Activated CD8-positive, alpha-beta memory T cell treated with anti-CD3 and anti-CD28 coated beads, Interleukin-2, amount 10 ng/mL, durations not matched to agents 7 days and 5 days (primary cell): ENCODE measurements around the gene CHI3L2. TPM values are rescaled to one million over a fixed set of nuclear protein-coding genes. Genes with fewer than 3 reads are reported as not detected.

Experiments
- ATAC-seq: fragments of 150-1000 bp; cut with Tn5 transposase; one replicate; pipeline ENCODE4 v1.10.0; 2021; ENCODE audit warnings: moderate library complexity
- CTCF ChIA-PET: fragments of 350-600 bp; sonication (Branson Sonifier 250); formaldehyde crosslinking; loops from one replicate; lab custom pipeline; 2021; ENCODE audit warnings: antibody characterized with exemption; lab: Charles Lee
- DNase-seq: peaks from one replicate; pipeline ENCODE4 v3.0.0-alpha.2; 2020
- H3K27ac Mint-ChIP-seq: one replicate; pipeline ENCODE4 v1.8.0; 2021; ENCODE audit warnings: mild to moderate bottlenecking, mixed read lengths
- H3K27me3 Mint-ChIP-seq: one replicate; pipeline ENCODE4 v1.8.0; 2021; ENCODE audit warnings: mixed read lengths
- H3K36me3 Mint-ChIP-seq: one replicate; pipeline ENCODE4 v1.8.0; 2021; ENCODE audit warnings: mild to moderate bottlenecking, mixed read lengths
- H3K4me1 Mint-ChIP-seq: one replicate; pipeline ENCODE4 v1.8.0; 2021; ENCODE audit warnings: mixed read lengths
- H3K4me3 Mint-ChIP-seq: one replicate; pipeline ENCODE4 v1.8.0; 2021; ENCODE audit warnings: mild to moderate bottlenecking, moderate library complexity, mixed read lengths
- H3K9me3 Mint-ChIP-seq: one replicate; pipeline ENCODE4 v1.8.0; 2022; ENCODE audit warnings: low read depth, mixed read lengths
- total RNA-seq, 2 experiments: library from RNA; stranded (reverse); gene quantifications; one replicate each; pipeline ENCODE4 v1.2.3, GENCODE V29; 2021

Gene CHI3L2
- total RNA-seq, 2 experiments from 2014 or later: 6.7 to 13.0 TPM

- no peak for DNase-seq
- CTCF ChIA-PET: no interaction called here
- Mint-ChIP-seq H3K27me3 (peaks cover 3% of the 10 kb centered on the region), H3K9me3 (peaks cover 2% of the 10 kb centered on the region), H3K4me3 (no peak overlapping the region), H3K36me3 (no peaks in the 10 kb centered on the region), H3K27ac (no peak overlapping the region), H3K4me1 (peaks cover 26% of the 10 kb centered on the region)
- ATAC-seq: no peak
These were observed 51.6 kb downstream of the CHI3L2 start for GRCh38 chr1:111279144-111279543.

DNA sequence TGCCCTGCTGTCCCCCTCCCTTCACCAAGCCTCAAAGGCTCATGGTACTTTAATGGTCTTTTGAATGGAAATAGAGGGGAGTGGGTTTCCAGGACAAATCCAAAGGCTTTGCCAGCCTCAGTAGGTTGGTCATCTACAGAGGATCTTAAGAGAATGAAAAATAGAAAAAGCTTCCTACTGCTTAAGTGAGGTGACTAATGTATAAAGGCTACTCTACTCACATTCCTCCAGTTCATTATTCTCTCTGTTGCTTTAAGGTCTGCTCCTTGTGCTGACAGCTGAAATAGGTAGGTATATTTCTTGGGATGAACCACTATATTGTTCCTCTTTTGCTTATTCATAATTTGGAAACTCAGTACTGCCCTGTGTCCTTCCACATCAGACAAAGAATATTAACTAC, 52.8 kb downstream of the CHI3L2 start:
- Mint-ChIP-seq H3K4me1 (peaks cover 17% of the 10 kb centered on the region), H3K4me3 (no peak overlapping the region), H3K36me3 (no peaks in the 10 kb centered on the region), H3K27ac (no peak overlapping the region), H3K27me3 (peaks cover 3% of the 10 kb centered on the region), H3K9me3 (peaks cover 2% of the 10 kb centered on the region)
- ATAC-seq (no peak), DNase-seq (no peak)
- CTCF ChIA-PET: no interaction called here

DNA sequence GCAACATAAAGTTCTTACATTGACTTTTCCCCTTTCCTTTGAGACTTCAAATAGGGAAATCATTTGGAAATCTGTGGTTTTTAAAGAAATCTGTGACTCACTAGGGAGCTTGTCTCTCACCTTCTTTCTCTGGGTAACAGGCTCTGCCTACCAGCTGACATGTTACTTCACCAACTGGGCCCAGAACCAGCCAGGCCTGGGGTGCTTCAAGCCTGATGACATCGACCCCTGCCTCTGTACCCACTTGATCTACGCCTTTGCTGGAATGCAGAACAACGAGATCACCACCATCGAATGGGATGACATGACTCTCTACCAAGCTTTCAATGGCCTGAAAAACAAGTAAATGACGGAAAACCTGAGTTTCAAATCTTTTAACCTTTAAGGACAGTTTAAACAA, 53.9 kb downstream of the CHI3L2 start:
- DNase-seq (no peak), ATAC-seq (no peak)
- H3K4me1 Mint-ChIP-seq: peaks cover 10% of the 10 kb centered on the region
- CTCF ChIA-PET: no interaction called here
- peaks cover 2% of the 10 kb centered on the region for H3K9me3 Mint-ChIP-seq
- H3K27me3 Mint-ChIP-seq: peaks cover 3% of the 10 kb centered on the region
- no peak overlapping the region for H3K4me3 Mint-ChIP-seq
- no peak overlapping the region for H3K27ac Mint-ChIP-seq
- no peaks in the 10 kb centered on the region for H3K36me3 Mint-ChIP-seq

DNA sequence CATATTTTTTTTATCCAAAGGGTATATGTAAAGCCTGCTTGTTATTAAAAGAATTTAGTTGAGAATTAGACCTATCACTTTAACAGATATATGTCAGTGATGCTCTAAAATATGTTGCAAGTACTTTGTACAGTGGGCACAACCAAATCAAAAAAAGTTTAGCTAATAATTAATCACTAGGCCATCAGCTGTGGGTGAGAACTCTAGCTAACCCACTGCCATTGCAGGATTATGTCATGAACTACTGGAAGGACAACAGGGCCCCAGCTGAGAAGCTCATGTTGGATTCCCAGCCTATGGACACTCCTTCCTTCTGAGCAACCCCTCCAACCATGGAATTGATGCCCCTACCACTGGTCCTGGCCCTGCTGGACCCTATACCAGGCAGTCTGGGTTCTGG, 56.3 kb downstream of the CHI3L2 start:
- no peak for ATAC-seq
- Mint-ChIP-seq H3K27me3 (peaks cover 3% of the 10 kb centered on the region), H3K9me3 (no peaks in the 10 kb centered on the region), H3K27ac (no peak overlapping the region), H3K36me3 (no peaks in the 10 kb centered on the region), H3K4me1 (peaks cover 5% of the 10 kb centered on the region), H3K4me3 (no peak overlapping the region)
- CTCF ChIA-PET: interaction anchor here (1.1 kb wide), 1 partner anchor 13 kb away, joined by 3 read pairs; no protein-coding TSS in a partner anchor
- no peak for DNase-seq

DNA sequence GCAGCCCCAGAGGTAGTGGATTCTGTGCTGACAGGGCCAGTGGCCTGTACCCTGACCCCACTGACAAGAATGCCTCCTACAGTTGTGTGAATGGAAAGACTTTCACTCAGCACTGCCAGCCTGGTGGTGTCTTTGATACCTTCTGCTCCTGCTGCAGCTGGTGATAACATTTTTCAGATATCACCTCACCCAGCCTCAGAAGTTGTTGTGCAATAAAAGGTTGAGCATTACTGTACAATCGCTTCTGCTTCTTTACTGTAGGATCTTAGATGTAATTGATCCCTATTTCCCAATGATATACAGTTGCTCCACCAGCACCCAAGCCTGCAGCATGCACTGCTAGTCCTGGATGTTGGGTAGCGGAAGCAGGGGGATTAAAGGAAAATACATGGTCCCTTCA, 58.4 kb downstream of the CHI3L2 start:
- Mint-ChIP-seq H3K27ac (no peak overlapping the region), H3K4me1 (no peaks in the 10 kb centered on the region), H3K4me3 (no peak overlapping the region), H3K9me3 (no peaks in the 10 kb centered on the region), H3K36me3 (no peaks in the 10 kb centered on the region), H3K27me3 (no peaks in the 10 kb centered on the region)
- DNase-seq (no peak), ATAC-seq (no peak)
- CTCF ChIA-PET: no interaction called here

- ATAC-seq (no peak), DNase-seq (no peak)
- Mint-ChIP-seq H3K9me3 (no peaks in the 10 kb centered on the region), H3K36me3 (no peaks in the 10 kb centered on the region), H3K27me3 (no peaks in the 10 kb centered on the region), H3K27ac (no peak overlapping the region), H3K4me1 (no peaks in the 10 kb centered on the region), H3K4me3 (no peak overlapping the region)
- CTCF ChIA-PET: no interaction called here
These were observed 59.4 kb downstream of the CHI3L2 start for GRCh38 chr1:111286912-111287311.

- Mint-ChIP-seq H3K9me3 (no peaks in the 10 kb centered on the region), H3K4me1 (no peaks in the 10 kb centered on the region), H3K4me3 (no peak overlapping the region), H3K36me3 (no peaks in the 10 kb centered on the region), H3K27ac (no peak overlapping the region), H3K27me3 (no peaks in the 10 kb centered on the region)
- CTCF ChIA-PET: no interaction called here
- ATAC-seq: no peak
- DNase-seq: no peak
These were observed 61.9 kb downstream of the CHI3L2 start for GRCh38 chr1:111289371-111289770.

DNA sequence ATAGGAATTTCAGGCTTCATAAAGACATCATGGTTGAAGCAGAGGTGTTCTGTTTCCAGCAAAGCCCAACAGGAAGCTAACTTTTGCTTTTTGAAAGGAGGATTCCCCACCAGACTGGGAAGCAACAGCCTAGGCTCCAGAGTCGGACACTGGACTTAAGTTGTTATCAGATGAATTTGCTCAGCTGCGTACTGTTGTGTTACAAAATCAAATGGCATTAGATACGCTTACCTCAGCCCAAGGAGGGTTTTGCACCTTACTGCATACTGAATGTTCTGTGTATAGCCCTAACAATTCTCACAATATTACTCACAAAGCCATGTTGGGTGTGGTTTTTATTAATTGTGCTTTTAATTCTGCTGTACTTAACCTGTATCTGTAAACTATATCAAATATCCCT, 62.6 kb downstream of the CHI3L2 start:
- ATAC-seq: no peak
- DNase-seq: no peak
- no peaks in the 10 kb centered on the region for H3K4me1 Mint-ChIP-seq
- no peaks in the 10 kb centered on the region for H3K27me3 Mint-ChIP-seq
- H3K27ac Mint-ChIP-seq: no peak overlapping the region
- H3K36me3 Mint-ChIP-seq: no peaks in the 10 kb centered on the region
- no peaks in the 10 kb centered on the region for H3K9me3 Mint-ChIP-seq
- H3K4me3 Mint-ChIP-seq: no peak overlapping the region
- CTCF ChIA-PET: no interaction called here

GRCh38 chr1:111290630-111291029, 63.1 kb downstream of the CHI3L2 start, which contains the start of gene CHIA:
CHIA (plus strand) TSS chr1:111290851; CDS start chr1:111310468, 19,617 bp downstream.
- H3K9me3 Mint-ChIP-seq: no peaks in the 10 kb centered on the region
- H3K4me3 Mint-ChIP-seq: no peak within 1 kb of the TSS
- CTCF ChIA-PET: no interaction called here
- ATAC-seq: no peak
- no peak within 1 kb of the TSS for H3K27ac Mint-ChIP-seq
- no peaks in the 10 kb centered on the region for H3K4me1 Mint-ChIP-seq
- no peak for DNase-seq
- H3K27me3 Mint-ChIP-seq: no peaks in the 10 kb centered on the region
- no peaks in the 10 kb centered on the region for H3K36me3 Mint-ChIP-seq

Other genes starting within 250 kb of the CHI3L2 start
- 10 to 100 TPM; 26.9 to 29.6 TPM for gene DRAM2, start 87.6 kb upstream of the CHI3L2 start, total RNA-seq
- 10 to 100 TPM; 33.4 to 36.4 TPM for gene CEPT1, start 87.5 kb upstream of the CHI3L2 start, total RNA-seq
- 100 to 1,000 TPM; 187 to 209 TPM for gene DENND2D, start 27.1 kb upstream of the CHI3L2 start, total RNA-seq
- not detected for gene CHIA, start 63.1 kb downstream of the CHI3L2 start, total RNA-seq
- gene OVGP1, start 200.0 kb downstream of the CHI3L2 start, total RNA-seq: 1 to 10 TPM; 1.1 TPM
- gene WDR77, start 221.5 kb downstream of the CHI3L2 start, total RNA-seq: 10 to 100 TPM; 29.6 to 37.5 TPM
- 100 to 1,000 TPM; 215 to 266 TPM for gene ATP5PB, start 221.8 kb downstream of the CHI3L2 start, total RNA-seq
- gene C1orf162, start 246.3 kb downstream of the CHI3L2 start, total RNA-seq: 1 to 10 TPM in 1 of 2 experiments, under 1 TPM in 1; 0.87 to 4.6 TPM